ENCODE data around the gene SLC22A23.

DNA sequence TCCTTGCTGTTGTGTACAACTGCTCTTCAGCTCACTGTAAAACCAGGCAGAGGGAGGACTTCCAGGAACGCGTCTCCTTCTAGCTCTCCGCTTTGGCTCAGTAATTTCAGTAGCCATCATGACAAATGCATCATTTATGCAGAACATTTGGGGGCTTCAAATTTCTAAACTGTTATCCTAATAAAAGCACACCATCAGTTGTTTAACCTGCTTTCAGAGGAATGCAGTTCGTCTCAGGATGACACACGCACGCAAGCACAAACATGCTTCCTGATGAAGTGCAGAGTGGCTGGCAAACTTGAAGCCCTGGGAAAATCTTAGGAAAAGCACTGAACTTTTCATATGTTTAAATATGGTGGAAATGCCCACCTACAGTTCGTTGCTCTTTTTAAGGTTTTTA, 24.4 kb downstream of the SLC22A23 start:
- TF ChIP-seq, protein P1, sequence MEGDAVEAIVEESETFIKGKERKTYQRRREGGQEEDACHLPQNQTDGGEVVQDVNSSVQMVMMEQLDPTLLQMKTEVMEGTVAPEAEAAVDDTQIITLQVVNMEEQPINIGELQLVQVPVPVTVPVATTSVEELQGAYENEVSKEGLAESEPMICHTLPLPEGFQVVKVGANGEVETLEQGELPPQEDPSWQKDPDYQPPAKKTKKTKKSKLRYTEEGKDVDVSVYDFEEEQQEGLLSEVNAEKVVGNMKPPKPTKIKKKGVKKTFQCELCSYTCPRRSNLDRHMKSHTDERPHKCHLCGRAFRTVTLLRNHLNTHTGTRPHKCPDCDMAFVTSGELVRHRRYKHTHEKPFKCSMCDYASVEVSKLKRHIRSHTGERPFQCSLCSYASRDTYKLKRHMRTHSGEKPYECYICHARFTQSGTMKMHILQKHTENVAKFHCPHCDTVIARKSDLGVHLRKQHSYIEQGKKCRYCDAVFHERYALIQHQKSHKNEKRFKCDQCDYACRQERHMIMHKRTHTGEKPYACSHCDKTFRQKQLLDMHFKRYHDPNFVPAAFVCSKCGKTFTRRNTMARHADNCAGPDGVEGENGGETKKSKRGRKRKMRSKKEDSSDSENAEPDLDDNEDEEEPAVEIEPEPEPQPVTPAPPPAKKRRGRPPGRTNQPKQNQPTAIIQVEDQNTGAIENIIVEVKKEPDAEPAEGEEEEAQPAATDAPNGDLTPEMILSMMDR (IDR thresholded peaks at IDR 0.05): no peak
- TF ChIP-seq ZNF121 (CRISPR knock-in tag; IDR thresholded peaks at IDR 0.05) (no peak), CBFB (CRISPR knock-in tag; IDR thresholded peaks at IDR 0.05; ENCODE audit: low read depth) (no peak), ZNF263 (CRISPR knock-in tag; IDR thresholded peaks at IDR 0.05; ENCODE audit: low read depth) (no peak), ZNF232 (CRISPR knock-in tag; IDR thresholded peaks at IDR 0.05) (no peak)
- TF ChIP-seq, protein P2, sequence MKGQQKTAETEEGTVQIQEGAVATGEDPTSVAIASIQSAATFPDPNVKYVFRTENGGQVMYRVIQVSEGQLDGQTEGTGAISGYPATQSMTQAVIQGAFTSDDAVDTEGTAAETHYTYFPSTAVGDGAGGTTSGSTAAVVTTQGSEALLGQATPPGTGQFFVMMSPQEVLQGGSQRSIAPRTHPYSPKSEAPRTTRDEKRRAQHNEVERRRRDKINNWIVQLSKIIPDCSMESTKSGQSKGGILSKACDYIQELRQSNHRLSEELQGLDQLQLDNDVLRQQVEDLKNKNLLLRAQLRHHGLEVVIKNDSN (CRISPR knock-in tag; IDR thresholded peaks at IDR 0.05): no peak
- TF ChIP-seq, protein P3, sequence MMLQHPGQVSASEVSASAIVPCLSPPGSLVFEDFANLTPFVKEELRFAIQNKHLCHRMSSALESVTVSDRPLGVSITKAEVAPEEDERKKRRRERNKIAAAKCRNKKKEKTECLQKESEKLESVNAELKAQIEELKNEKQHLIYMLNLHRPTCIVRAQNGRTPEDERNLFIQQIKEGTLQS (CRISPR knock-in tag; conservative IDR thresholded peaks at IDR 0.05): no peak
- TF ChIP-seq, protein P4, sequence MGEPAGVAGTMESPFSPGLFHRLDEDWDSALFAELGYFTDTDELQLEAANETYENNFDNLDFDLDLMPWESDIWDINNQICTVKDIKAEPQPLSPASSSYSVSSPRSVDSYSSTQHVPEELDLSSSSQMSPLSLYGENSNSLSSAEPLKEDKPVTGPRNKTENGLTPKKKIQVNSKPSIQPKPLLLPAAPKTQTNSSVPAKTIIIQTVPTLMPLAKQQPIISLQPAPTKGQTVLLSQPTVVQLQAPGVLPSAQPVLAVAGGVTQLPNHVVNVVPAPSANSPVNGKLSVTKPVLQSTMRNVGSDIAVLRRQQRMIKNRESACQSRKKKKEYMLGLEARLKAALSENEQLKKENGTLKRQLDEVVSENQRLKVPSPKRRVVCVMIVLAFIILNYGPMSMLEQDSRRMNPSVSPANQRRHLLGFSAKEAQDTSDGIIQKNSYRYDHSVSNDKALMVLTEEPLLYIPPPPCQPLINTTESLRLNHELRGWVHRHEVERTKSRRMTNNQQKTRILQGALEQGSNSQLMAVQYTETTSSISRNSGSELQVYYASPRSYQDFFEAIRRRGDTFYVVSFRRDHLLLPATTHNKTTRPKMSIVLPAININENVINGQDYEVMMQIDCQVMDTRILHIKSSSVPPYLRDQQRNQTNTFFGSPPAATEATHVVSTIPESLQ (CRISPR knock-in tag; IDR thresholded peaks at IDR 0.05): no peak
- TF ChIP-seq, protein P5, sequence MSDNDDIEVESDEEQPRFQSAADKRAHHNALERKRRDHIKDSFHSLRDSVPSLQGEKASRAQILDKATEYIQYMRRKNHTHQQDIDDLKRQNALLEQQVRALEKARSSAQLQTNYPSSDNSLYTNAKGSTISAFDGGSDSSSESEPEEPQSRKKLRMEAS (CRISPR knock-in tag; IDR thresholded peaks at IDR 0.05): no peak
